H9 (cell line): Measurements from ENCODE around the gene TMOD3. TPM values are rescaled to one million over a fixed set of nuclear protein-coding genes. Genes with fewer than 3 reads are reported as not detected.

Source experiments
- DNase-seq: peaks from one replicate; pipeline ENCODE4 v3.0.0-alpha.2; 2017
- H2AFZ ChIP-seq: one replicate; pipeline ENCODE4 v1.6.1; 2013; ENCODE audit warnings: mild to moderate bottlenecking, low read length, control low read depth, moderate library complexity
- H2AK5ac ChIP-seq: 2 replicates; pipeline ENCODE4 v1.6.1; 2013; ENCODE audit warnings: low read length, control low read depth, mixed read lengths; ENCODE audit not compliant: insufficient read length
- H2BK120ac ChIP-seq: one replicate; pipeline ENCODE4 v1.6.1; 2013; ENCODE audit warnings: low read depth, mild to moderate bottlenecking, low read length, control low read depth, inconsistent platforms; ENCODE audit not compliant: poor library complexity, severe bottlenecking
- H2BK12ac ChIP-seq: 2 replicates; pipeline ENCODE4 v1.6.1; 2013; ENCODE audit warnings: low read length, control low read depth, mixed read lengths, low read depth; ENCODE audit not compliant: insufficient read length
- H2BK15ac ChIP-seq: 2 replicates; pipeline ENCODE4 v1.6.1; 2013; ENCODE audit warnings: low read depth, low read length, control low read depth
- H2BK20ac ChIP-seq: one replicate; pipeline ENCODE4 v1.6.1; 2013; ENCODE audit warnings: low read depth, mild to moderate bottlenecking, low read length, control low read depth, inconsistent platforms; ENCODE audit not compliant: poor library complexity, severe bottlenecking
- H2BK5ac ChIP-seq: 2 replicates; pipeline ENCODE4 v1.6.1; 2013; ENCODE audit warnings: low read length, control low read depth, mixed read lengths; ENCODE audit not compliant: insufficient read length
- H3K14ac ChIP-seq: 2 replicates; pipeline ENCODE4 v1.6.1; 2013; ENCODE audit warnings: low read length, control low read depth; ENCODE audit not compliant: insufficient read depth
- H3K18ac ChIP-seq: 2 replicates; pipeline ENCODE4 v1.6.1; 2013; ENCODE audit warnings: low read depth, mild to moderate bottlenecking, mixed read lengths, low read length, control low read depth; ENCODE audit not compliant: insufficient read length
- H3K23ac ChIP-seq: 2 replicates; pipeline ENCODE4 v1.6.1; 2013; ENCODE audit warnings: low read length, control low read depth, mixed read lengths, low read depth; ENCODE audit not compliant: insufficient read length
- H3K23me2 ChIP-seq: 2 replicates; pipeline ENCODE4 v1.6.1; 2013; ENCODE audit warnings: low read depth, mild to moderate bottlenecking, mixed read lengths, low read length, control low read depth; ENCODE audit not compliant: insufficient read length, poor library complexity, severe bottlenecking
- H3K27ac ChIP-seq: 2 replicates; pipeline ENCODE4 v1.5.1; 2013; ENCODE audit warnings: low read length, control low read depth, mixed read lengths, low read depth; ENCODE audit not compliant: insufficient read length
- H3K27me3 ChIP-seq: 2 replicates; pipeline ENCODE4 v1.6.1; 2013; ENCODE audit warnings: low read length, control low read depth, inconsistent platforms; ENCODE audit not compliant: insufficient read depth
- H3K4ac ChIP-seq: 2 replicates; pipeline ENCODE4 v1.6.1; 2013; ENCODE audit warnings: low read depth, mild to moderate bottlenecking, control low read depth, inconsistent platforms, low read length, moderate library complexity
- H3K4me1 ChIP-seq: 2 replicates; pipeline ENCODE4 v1.6.1; 2013; ENCODE audit warnings: low read length, control low read depth, inconsistent platforms; ENCODE audit not compliant: insufficient read depth
- H3K4me2 ChIP-seq: 2 replicates; pipeline ENCODE4 v1.6.1; 2013; ENCODE audit warnings: low read length, control low read depth, mixed read lengths; ENCODE audit not compliant: insufficient read length, insufficient read depth
- H3K56ac ChIP-seq: 2 replicates; pipeline ENCODE4 v1.6.1; 2013; ENCODE audit warnings: low read depth, mild to moderate bottlenecking, mixed read lengths, low read length, control low read depth; ENCODE audit not compliant: insufficient read length
- H3K79me1 ChIP-seq: 2 replicates; pipeline ENCODE4 v1.6.1; 2013; ENCODE audit warnings: low read depth, mild to moderate bottlenecking, moderate library complexity, low read length, control low read depth, inconsistent platforms; ENCODE audit not compliant: insufficient read depth, poor library complexity, severe bottlenecking
- H3K79me2 ChIP-seq: 2 replicates; pipeline ENCODE4 v1.6.1; 2013; ENCODE audit warnings: low read length, control low read depth, inconsistent platforms; ENCODE audit not compliant: insufficient read depth
- H3K9ac ChIP-seq: 2 replicates; pipeline ENCODE4 v1.6.1; 2013; ENCODE audit warnings: low read length, control low read depth, mixed read lengths; ENCODE audit not compliant: insufficient read length; ENCODE audit errors: extremely low read depth
- H3K9me3 ChIP-seq: one replicate; pipeline ENCODE4 v1.6.1; 2013; ENCODE audit warnings: low read depth, low read length, inconsistent platforms; ENCODE audit not compliant: control insufficient read depth
- H3T11ph ChIP-seq: one replicate; pipeline ENCODE4 v1.6.1; 2013; ENCODE audit warnings: mild to moderate bottlenecking, low read length, control low read depth, inconsistent platforms
- H4K20me1 ChIP-seq: one replicate; pipeline ENCODE4 v1.6.1; 2013; ENCODE audit not compliant: control insufficient read depth, insufficient read length, insufficient read depth
- H4K5ac ChIP-seq: 2 replicates; pipeline ENCODE4 v1.6.1; 2013; ENCODE audit warnings: low read depth, mild to moderate bottlenecking, mixed read lengths, low read length, control low read depth; ENCODE audit not compliant: insufficient read length
- H4K8ac ChIP-seq: replicated peaks from 2 replicates; pipeline ENCODE4 v1.6.1; 2013; ENCODE audit warnings: low read length, control low read depth, mixed read lengths, low read depth; ENCODE audit not compliant: insufficient read length
- H4K91ac ChIP-seq: 2 replicates; pipeline ENCODE4 v1.6.1; 2013; ENCODE audit warnings: low read depth, mild to moderate bottlenecking, moderate library complexity, mixed read lengths, low read length, control low read depth; ENCODE audit not compliant: insufficient read length
- H3K27ac Mint-ChIP-seq, 3 experiments: 2 replicates in 2 of 3; 3 replicates in 1 of 3; pipeline ENCODE4 v1.8.0; 2020 to 2021; ENCODE audit warnings: mixed read lengths in 3 of 3, mild to moderate bottlenecking in 1 of 3, moderate library complexity in 1 of 3
- H3K27me3 Mint-ChIP-seq: 2 replicates; pipeline ENCODE4 v1.8.0; 2021; ENCODE audit warnings: low read depth, mild to moderate bottlenecking, moderate library complexity, mixed read lengths
- H3K36me3 Mint-ChIP-seq, 3 experiments: 2 replicates in 2 of 3; 3 replicates in 1 of 3; pipeline ENCODE4 v1.8.0; 2020 to 2021; ENCODE audit warnings: low read depth in 3 of 3, mixed read lengths in 3 of 3; ENCODE audit not compliant: insufficient read depth in 1 of 3
- H3K4me1 Mint-ChIP-seq, 2 experiments: 2 replicates each; pipeline ENCODE4 v1.8.0; 2020; ENCODE audit warnings: mixed read lengths in 2 of 2
- H3K4me3 Mint-ChIP-seq, 2 experiments: 2 replicates in 1 of 2; 3 replicates in 1 of 2; pipeline ENCODE4 v1.8.0; 2020 to 2021; ENCODE audit warnings: mild to moderate bottlenecking in 2 of 2, mixed read lengths in 2 of 2, moderate library complexity in 1 of 2
- H3K9me3 Mint-ChIP-seq, 2 experiments: 2 replicates in 1 of 2; 3 replicates in 1 of 2; pipeline ENCODE4 v1.8.0; 2020; ENCODE audit warnings: mild to moderate bottlenecking in 2 of 2, mixed read lengths in 2 of 2, moderate library complexity in 1 of 2
- CTCF ChIP-seq: fragments of 200-600 bp; sonication (generic); conservative IDR thresholded peaks from 3 replicates; pipeline ENCODE4 v1.8.0; 2021; ENCODE audit warnings: antibody characterized with exemption, mild to moderate bottlenecking
- WGBS: extraction: QIAGEN DNeasy Blood & Tissue Kit; methylation state at CpG from one replicate; pipeline ENCODE4 v1.1.7; 2013; ENCODE audit warnings: missing lambda C conversion rate, low lambda C conversion rate, mixed read lengths; ENCODE audit not compliant: insufficient read length; ENCODE audit errors: extremely low coverage; 5-methylcytosine and 5-hydroxymethylcytosine counted together
- total RNA-seq: library from RNA; stranded (reverse); gene quantifications from 2 replicates; pipeline ENCODE4 v1.2.1, GENCODE V29; 2021

Gene TMOD3
- total RNA-seq, 1 experiment from 2014 or later, result 24.7 TPM

- H3K4me1 Mint-ChIP-seq, result peaks cover 18 to 28% of the 10 kb centered on the region in 2 experiments
- H3K79me1 ChIP-seq, result no peaks in the 10 kb centered on the region
- no peak overlapping the region for H3K4me2 ChIP-seq
These were observed 36.7 kb downstream of the TMOD3 start for GRCh38 chr15:51866161-51866560.

More at GRCh38 chr15:51866161-51866560, 36.7 kb downstream of the TMOD3 start:
- Mint-ChIP-seq H3K9me3 (no peaks in the 10 kb centered on the region), H3K36me3 (peaks cover 28 to 34% (median 29%) of the 10 kb centered on the region in 3 experiments), H3K4me3 (no peak overlapping the region), H3K27me3 (no peaks in the 10 kb centered on the region), H3K27ac (no peak overlapping the region)
- H3K79me2 ChIP-seq, result no peaks in the 10 kb centered on the region
- TF ChIP-seq CTCF, result no peak
- H3K4me1 ChIP-seq, result peaks cover 4% of the 10 kb centered on the region; the same call in 1 of the 2 replicates
- H2BK15ac ChIP-seq, result no peak overlapping the region
- H4K20me1 ChIP-seq, result no peaks in the 10 kb centered on the region
- no peak overlapping the region for H2BK12ac ChIP-seq
- H2BK20ac ChIP-seq, result no peak overlapping the region
- H4K5ac ChIP-seq, result no peak overlapping the region
- no peak overlapping the region for H2AFZ ChIP-seq
- no peak overlapping the region for H3T11ph ChIP-seq
- H3K23ac ChIP-seq, result no peak overlapping the region
- no peaks in the 10 kb centered on the region for H3K23me2 ChIP-seq
- no peak overlapping the region for H3K14ac ChIP-seq
- no peak overlapping the region for H4K8ac ChIP-seq
- H3K9me3 ChIP-seq, result no peaks in the 10 kb centered on the region
- H2BK120ac ChIP-seq, result no peak overlapping the region
- no peak overlapping the region for H3K18ac ChIP-seq
- no peak overlapping the region for H2BK5ac ChIP-seq
- DNase-seq, result no peak
- H3K9ac ChIP-seq, result no peak overlapping the region
- no peak overlapping the region for H3K27ac ChIP-seq
- no CpG with 5 or more reads among the region's 4 CpGs for WGBS
- H2AK5ac ChIP-seq, result no peak overlapping the region
- H3K4ac ChIP-seq, result no peak overlapping the region
- no peak overlapping the region for H3K56ac ChIP-seq
- no peaks in the 10 kb centered on the region for H3K27me3 ChIP-seq
- no peak overlapping the region for H4K91ac ChIP-seq
